Measurements from ENCODE around the gene TAS2R43. TPM values are rescaled to one million over a fixed set of nuclear protein-coding genes. Genes with fewer than 3 reads are reported as not detected.

TAS2R43 gene
- total and polyA plus RNA-seq, 2 of the 8 experiments (the other 6 are each of a cell fraction or from before 2014, with no cell fraction given): 0.18 TPM; not detected in 1

- Histone ChIP-seq H2BK20ac (ENCODE audit: low read length) (no peak overlapping the region), H3K27ac (ENCODE audit: low read depth, low read length) (no peak overlapping the region), H3K27me3 (replicated peaks in 1 of 4; ENCODE audit: control insufficient read depth in 3 of 4, extremely low read depth in 1 of 4, insufficient read depth in 3 of 4, low read length in 3 of 4) (no peaks in the 10 kb centered on the region), H3K23ac (ENCODE audit: insufficient read length) (no peak overlapping the region), H3K4ac (replicated peaks; ENCODE audit: insufficient read length, low read depth, low read length) (no peak overlapping the region), H3K4me2 (ENCODE audit: insufficient read depth in 1 of 2, low read depth in 2 of 2, low read length in 2 of 2) (no peak overlapping the region), H3K23me2 (ENCODE audit: low read depth, low read length) (no peaks in the 10 kb centered on the region), H4K20me1 (replicated peaks in 1 of 2; ENCODE audit: control insufficient read depth in 1 of 2, insufficient read depth in 2 of 2, low read length in 2 of 2) (no peaks in the 10 kb centered on the region), H4K8ac (ENCODE audit: extremely low read depth, insufficient read depth, low read length) (no peak overlapping the region), H3K79me1 (ENCODE audit: low read depth, low read length) (no peaks in the 10 kb centered on the region; the same call in 1 of the 2 replicates), H2BK15ac (ENCODE audit: low read length) (no peak overlapping the region), H2BK5ac (ENCODE audit: low read depth, low read length) (no peak overlapping the region), H3K14ac (ENCODE audit: insufficient read length) (no peak overlapping the region), H3K4me1 (replicated peaks in 1 of 4; ENCODE audit: control insufficient read depth in 3 of 4, insufficient read depth in 4 of 4, low read length in 3 of 4) (no peaks in the 10 kb centered on the region), H3K36me3 (ENCODE audit: control insufficient read depth in 2 of 4, insufficient read depth in 4 of 4, low read length in 3 of 4) (no peaks in the 10 kb centered on the region), H4K5ac (ENCODE audit: insufficient read length, low read depth, low read length) (no peak overlapping the region), H2BK12ac (ENCODE audit: low read depth, low read length) (no peak overlapping the region), H3K79me2 (ENCODE audit: control insufficient read depth in 1 of 2, insufficient read depth in 2 of 2, low read length in 2 of 2) (no peaks in the 10 kb centered on the region), H3K9me3 (ENCODE audit: insufficient read depth in 2 of 2, low read depth in 1 of 2, low read length in 1 of 2) (peaks cover 0 to 2% of the 10 kb centered on the region in 2 experiments; a peak in 1 of 4 replicates), H2AFZ (ENCODE audit: low read length) (no peak overlapping the region), H2AK5ac (ENCODE audit: low read depth, low read length) (no peak overlapping the region), H3K9ac (replicated peaks in 1 of 4; ENCODE audit: extremely low read depth in 1 of 4, low read depth in 3 of 4, low read length in 3 of 4) (no peak overlapping the region), H4K91ac (replicated peaks; ENCODE audit: insufficient read length, low read length) (no peak overlapping the region), H2BK120ac (replicated peaks; ENCODE audit: low read depth, low read length) (no peak overlapping the region), H3K18ac (ENCODE audit: extremely low read depth, low read length) (no peak overlapping the region), H3K56ac (replicated peaks; ENCODE audit: insufficient read length, low read depth, low read length) (no peak overlapping the region), H3K4me3 (ENCODE audit: extremely low read depth in 1 of 4, insufficient read depth in 2 of 4, low read depth in 3 of 4, low read length in 4 of 4) (no peak overlapping the region)
- ChIA-PET POLR2A (ENCODE audit: partially characterized antibody) (no interaction called here), CTCF (ENCODE audit: partially characterized antibody) (no interaction called here)
- WGBS, 2 experiments (ENCODE audit: extremely low coverage in 1 of 2, insufficient coverage in 1 of 2, insufficient read length in 1 of 2, insufficient replicate concordance in 2 of 2, low coverage in 1 of 2, low lambda C conversion rate in 2 of 2, missing lambda C conversion rate in 1 of 2): 78% methylated on average over 3 of the region's 3 CpGs; no CpG with 5 or more reads in 1 of the 2 experiments
- DNase-seq (ENCODE audit: low read depth in 1 of 2, low spot score in 2 of 2) (no peak), FAIRE-seq (no peak)
- no peak for TF ChIP-seq GTF2F1 (IDR thresholded peaks at IDR 0.05; ENCODE audit: borderline replicate concordance, low read depth, low read length)
- TF ChIP-seq CBX5 (IDR thresholded peaks at IDR 0.05; ENCODE audit: low read depth, low read length): no peak
- no peak for TF ChIP-seq ATF2 (IDR thresholded peaks at IDR 0.05; ENCODE audit: low read length)
- TF ChIP-seq RBBP5 (IDR thresholded peaks at IDR 0.05; ENCODE audit: borderline replicate concordance, low read depth, low read length): no peak
- no peak for TF ChIP-seq SRF (IDR thresholded peaks at IDR 0.05; ENCODE audit: low read depth, low read length)
- TF ChIP-seq EZH2 (IDR thresholded peaks at IDR 0.05; ENCODE audit: low read depth, low read length, severe bottlenecking): no peak
- no peak for TF ChIP-seq KDM4A (IDR thresholded peaks at IDR 0.05; ENCODE audit: low read depth, low read length, severe bottlenecking)
- TF ChIP-seq GABPA (IDR thresholded peaks at IDR 0.05; ENCODE audit: borderline replicate concordance, insufficient read depth, low read length): no peak
- no peak for TF ChIP-seq YY1 (IDR thresholded peaks at IDR 0.05; ENCODE audit: low read depth, low read length)
- no peak for TF ChIP-seq FOSL1 (IDR thresholded peaks at IDR 0.05; ENCODE audit: insufficient read depth, low read depth, low read length)
- no peak for TF ChIP-seq BACH1 (IDR thresholded peaks at IDR 0.05; ENCODE audit: low read length)
- no peak for TF ChIP-seq PHF8 (conservative IDR thresholded peaks at IDR 0.05; ENCODE audit: low read depth, low read length)
Measured at GRCh38 chr12:11059041-11059440, 33.1 kb downstream of the TAS2R43 start.

Data from H1 (cell line).